HPDE6-E6E7 (cell line): ENCODE data around the gene FAM20B.

ENCODE experiments used
- DNase-seq: peaks from one replicate; pipeline ENCODE4 v3.0.0; 2011; ENCODE audit warnings: missing footprints; ENCODE audit errors: extremely low spot score

The FAM20B gene

GRCh38 chr1:179091691-179092165, 66.0 kb downstream of the FAM20B start:
- DNase-seq, result no peak

- no peak for DNase-seq
Observed at GRCh38 chr1:179092896-179093461, 67.3 kb downstream of the FAM20B start.

GRCh38 chr1:179094818-179095217, 69.1 kb downstream of the FAM20B start:
- no peak for DNase-seq

GRCh38 chr1:179095377-179095776, 69.7 kb downstream of the FAM20B start:
- no peak for DNase-seq

- no peak for DNase-seq
Observed at GRCh38 chr1:179095924-179096323, 70.2 kb downstream of the FAM20B start.

- DNase-seq, result no peak
Observed at GRCh38 chr1:179099891-179100290, 74.2 kb downstream of the FAM20B start.

GRCh38 chr1:179101566-179101965, 75.9 kb downstream of the FAM20B start:
- no peak for DNase-seq

GRCh38 chr1:179103999-179104398, 78.3 kb downstream of the FAM20B start:
- DNase-seq, result no peak

GRCh38 chr1:179104611-179105250, 79.0 kb downstream of the FAM20B start:
- no peak for DNase-seq

- peak; percentile 54 for DNase-seq
Observed at GRCh38 chr1:179105393-179105792, 79.7 kb downstream of the FAM20B start.

- no peak for DNase-seq
Observed at GRCh38 chr1:179107706-179108629, 82.3 kb downstream of the FAM20B start.

- DNase-seq, result no peak
Observed at GRCh38 chr1:179108644-179109043, 83.0 kb downstream of the FAM20B start.

- DNase-seq, result no peak
Observed at GRCh38 chr1:179115181-179115580, 89.5 kb downstream of the FAM20B start.

- DNase-seq, result no peak
Observed at GRCh38 chr1:179119513-179119912, 93.8 kb downstream of the FAM20B start.

- no peak for DNase-seq
Observed at GRCh38 chr1:179120736-179121135, 95.0 kb downstream of the FAM20B start.

GRCh38 chr1:179121159-179121938, 95.7 kb downstream of the FAM20B start:
- DNase-seq, result no peak

GRCh38 chr1:179124873-179125272, 99.2 kb downstream of the FAM20B start:
- no peak for DNase-seq
